GM19468 (cell line): ENCODE results near the gene CRABP2.

Source experiments
- ATAC-seq: cut with Tn5 transposase; IDR thresholded peaks from one replicate; pipeline ENCODE4 v1.9.1; 2021; ENCODE audit warnings: mild to moderate bottlenecking, moderate library complexity, moderate number of reproducible peaks; ENCODE audit not compliant: unreplicated experiment; ENCODE audit errors: extremely low read depth

The CRABP2 gene

DNA sequence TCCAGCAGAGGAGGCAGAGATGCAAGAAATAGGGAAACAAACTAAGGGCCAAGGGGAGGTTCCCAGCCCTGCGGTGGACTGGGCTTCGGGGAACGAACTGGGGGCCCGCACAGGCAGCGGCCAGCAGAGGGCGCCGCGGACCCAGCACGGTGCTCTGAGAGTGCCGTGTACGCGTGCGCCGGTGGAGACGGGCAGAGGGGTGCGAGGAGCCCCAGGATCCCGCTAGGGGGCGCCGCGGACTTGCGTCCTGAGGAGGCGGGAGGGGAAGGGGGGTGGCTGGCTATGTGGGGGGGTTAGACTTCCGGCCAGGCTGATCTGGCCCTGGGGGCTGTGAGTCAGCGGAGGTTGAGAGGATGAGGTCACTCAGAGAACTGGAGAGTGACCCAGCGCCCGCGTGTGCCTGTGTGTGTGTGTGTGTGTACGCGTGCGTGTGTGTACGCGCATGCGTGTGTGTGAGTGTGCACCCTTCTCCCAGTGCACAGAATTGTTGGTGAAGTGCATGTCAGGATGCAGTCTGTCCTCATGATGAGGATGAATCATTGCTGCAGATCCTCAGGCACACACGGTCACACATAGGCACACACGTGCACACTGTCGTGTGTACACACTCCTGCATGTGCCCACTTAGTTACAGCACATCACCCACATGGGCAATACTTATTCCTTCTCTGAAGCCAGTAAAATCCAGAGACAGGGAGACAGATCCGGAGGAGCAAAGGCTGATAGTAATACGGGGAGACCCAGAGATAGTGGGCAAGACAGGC, 45.2 kb downstream of the CRABP2 start:
- ATAC-seq: no peak

DNA sequence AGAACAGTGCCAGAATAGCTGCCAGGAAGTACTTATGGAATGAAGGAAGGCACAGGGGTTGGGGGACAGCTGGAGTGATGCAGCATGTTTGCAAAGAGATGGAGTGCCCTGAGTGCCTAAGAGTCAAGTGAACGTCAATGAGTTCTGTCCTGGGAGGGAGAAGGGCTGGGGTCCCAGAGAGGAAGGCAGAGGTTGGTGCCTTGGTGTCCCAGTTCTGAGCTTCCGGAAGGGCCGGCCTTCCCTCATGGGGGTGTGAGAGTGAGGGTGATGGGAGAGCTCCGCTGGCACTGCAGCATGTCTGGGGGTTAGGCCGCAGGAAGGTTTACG, 45.8 kb downstream of the CRABP2 start:
- ATAC-seq: no peak

DNA sequence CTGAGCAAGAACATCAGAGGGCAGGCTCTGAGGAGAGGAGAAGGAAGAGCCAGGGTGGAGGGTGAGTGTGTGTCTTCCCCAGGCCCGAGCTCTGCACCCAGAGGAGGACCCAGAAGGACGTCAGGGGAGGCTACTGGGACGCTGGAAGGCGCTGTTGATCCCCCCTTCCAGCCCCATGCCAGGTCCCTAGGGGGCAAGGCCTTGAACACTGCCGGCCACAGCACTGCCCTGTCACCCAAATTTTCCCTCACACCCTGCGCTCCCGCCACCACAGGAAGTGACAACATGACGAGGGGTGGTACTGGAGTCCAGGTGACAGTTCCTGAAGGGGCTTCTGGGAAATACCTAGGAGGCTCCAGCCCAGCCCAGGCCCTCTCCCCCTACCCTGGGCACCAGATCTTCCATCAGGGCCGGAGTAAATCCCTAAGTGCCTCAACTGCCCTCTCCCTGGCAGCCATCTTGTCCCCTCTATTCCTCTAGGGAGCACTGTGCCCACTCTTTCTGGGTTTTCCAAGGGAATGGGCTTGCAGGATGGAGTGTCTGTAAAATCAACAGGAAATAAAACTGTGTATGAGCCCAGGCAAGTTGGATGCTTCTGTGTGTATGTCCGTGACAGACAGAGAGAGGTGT, 46.3 kb downstream of the CRABP2 start:
- ATAC-seq: no peak

DNA sequence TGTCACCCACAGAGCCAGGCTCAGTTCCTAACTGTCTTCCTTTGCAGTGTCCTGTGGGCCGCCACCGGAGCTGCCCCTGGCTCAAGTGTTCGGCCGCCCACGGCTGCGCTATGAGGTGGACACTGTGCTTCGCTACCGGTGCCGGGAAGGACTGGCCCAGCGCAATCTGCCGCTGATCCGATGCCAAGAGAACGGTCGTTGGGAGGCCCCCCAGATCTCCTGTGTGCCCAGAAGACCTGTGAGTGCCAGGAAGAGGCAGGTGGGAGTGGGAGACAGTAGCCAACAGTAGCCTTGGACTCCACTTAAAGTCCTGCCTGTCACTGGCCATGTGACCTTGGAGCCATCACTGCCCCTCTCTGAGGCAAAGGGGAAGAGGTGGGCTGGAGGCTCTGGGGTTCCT, 46.9 kb downstream of the CRABP2 start:
- ATAC-seq: no peak

DNA sequence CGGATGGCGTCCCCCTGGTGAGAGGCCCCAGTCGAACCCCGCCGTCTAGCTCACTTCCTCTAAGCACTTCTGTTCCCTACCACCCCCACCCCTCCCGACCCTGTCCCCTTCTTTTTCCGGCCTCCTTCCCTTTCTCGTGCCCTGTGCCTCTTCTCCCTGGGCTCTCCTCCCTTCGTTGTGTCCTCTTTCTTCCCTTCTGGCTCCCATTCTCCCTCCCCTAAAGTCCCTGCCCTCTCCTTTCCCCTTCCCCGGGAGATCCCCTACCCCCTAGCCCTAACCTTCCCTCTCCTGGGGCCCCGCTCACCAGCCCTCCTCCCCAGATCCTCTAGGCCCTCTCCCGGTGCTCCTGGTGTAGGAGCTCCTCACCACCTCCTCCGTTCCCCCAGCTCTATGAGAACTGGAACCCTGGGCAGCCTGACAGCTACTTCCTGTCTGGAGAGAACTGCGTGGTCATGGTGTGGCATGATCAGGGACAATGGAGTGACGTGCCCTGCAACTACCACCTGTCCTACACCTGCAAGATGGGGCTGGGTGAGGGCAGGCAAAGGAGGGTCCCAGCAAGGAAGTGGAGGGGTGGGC, 47.6 kb downstream of the CRABP2 start:
- no peak for ATAC-seq

DNA sequence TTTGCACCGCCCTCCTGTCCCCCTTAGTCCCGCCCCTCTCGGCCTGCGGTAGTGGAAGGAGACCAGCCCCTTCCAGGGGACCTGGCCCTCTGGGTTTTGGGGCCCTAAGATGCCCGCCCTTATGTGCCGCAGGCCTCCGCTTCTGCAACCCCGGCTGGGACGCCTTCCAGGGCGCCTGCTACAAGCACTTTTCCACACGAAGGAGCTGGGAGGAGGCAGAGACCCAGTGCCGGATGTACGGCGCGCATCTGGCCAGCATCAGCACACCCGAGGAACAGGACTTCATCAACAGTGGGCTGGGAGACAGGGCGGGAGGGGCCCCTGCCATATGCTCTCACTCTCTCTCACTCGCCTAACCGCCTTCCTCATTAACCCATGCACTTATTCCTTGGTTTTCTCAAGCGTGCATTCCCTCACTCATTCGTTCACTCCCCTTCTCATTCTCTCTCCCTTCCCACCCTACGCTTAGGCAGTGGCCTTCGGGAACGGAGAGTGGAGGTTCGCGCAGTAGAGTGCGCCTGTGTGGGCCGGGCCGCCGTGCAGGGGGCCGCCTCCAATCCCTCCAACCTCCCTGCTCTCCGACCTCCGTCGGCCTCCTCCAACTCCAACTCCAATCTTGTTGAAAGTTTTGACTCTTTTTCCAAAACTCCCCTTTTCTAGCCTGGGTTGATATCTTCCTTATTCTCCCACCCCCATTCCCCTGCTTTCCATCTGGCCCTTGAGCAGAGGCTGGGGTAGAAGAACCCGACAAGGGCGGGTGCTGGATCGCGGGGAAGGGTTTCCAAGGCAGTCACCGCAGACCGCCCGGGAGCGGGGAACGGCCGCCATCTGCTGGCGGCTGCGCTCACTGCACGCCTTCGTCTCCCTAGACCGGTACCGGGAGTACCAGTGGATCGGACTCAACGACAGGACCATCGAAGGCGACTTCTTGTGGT, 48.3 kb downstream of the CRABP2 start:
- ATAC-seq: no peak

DNA sequence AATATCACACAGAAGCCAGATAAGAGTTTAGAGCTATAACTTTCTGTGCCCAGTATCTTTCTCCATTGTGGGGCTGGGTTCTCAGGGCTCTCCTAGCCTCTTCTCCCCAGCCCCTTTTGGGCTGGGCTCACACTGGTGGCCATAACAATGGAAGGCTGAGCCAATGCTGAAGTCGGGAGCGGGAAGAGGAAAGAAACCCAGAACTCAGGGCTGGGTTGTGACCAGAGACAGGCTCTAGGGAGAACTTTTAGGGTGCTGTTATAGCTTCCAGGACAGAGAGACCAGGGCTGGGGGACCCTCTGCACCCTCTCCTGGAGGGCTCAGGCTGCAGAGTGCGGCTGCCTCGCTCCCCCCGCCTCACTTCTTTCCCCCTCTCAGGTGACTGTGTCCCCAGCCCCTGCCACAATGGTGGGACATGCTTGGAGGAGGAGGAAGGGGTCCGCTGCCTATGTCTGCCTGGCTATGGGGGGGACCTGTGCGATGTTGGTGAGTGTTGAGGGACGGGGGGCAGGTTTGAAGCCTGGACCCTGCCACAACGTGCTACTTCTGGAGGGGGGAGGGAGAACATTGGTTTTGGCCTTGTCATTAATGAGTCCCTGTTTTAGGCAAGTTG, 49.4 kb downstream of the CRABP2 start:
- no peak for ATAC-seq

DNA sequence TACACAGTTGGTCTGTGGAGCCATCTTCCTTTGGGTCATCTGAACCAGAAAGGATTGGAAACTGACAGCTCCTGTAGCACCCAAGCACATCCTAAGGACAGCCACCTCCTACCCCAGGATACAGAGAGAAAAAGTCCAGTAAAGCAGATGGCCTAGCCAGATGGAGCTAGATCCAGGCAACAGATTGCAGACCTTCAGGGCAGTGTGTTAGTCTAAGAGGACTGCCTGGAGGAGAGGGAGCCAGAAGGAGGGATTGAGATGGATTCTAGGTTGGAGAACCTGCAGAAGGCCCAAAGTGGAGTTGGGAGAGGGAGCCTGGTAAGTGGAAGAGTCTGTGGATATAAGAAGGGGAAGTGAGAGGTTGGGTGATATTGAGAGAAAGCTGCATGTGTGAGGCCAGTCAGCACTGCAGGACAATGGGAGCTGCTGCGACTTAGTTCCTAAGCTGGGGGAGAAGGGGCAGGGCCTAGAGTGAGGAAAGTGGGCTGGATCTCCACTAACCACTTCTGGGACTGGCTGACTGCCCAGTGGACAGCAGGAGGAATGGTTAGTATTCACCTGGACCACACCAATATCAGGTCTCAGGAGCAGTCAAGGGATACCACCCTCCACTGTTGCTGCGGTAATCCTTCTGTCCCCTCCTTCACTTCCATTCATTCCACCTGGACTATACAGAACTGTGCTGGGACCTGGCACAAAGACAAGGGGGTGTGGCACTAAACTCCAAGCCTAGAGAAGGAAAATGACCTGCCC, 50.1 kb downstream of the CRABP2 start:
- ATAC-seq: no peak

DNA sequence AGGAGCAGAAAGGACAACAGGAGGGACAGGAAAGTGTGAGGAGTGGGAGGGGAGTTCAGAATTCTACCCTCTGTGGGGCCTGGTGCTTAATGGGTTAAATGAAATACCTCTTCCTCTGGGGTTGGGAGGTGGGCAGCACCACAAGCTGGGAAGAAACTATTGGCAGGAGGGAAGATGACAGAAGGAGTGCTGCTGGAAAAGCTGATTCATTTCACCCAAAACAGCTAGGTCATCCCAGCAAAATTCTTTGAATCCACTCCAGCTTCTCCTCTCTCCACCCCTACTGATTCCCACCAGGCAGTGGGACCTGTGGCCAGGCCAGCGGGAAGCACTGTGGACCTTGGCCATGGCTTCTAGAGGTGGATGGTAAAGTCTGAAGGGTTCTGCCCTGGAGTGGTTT, 50.7 kb downstream of the CRABP2 start:
- no peak for ATAC-seq

DNA sequence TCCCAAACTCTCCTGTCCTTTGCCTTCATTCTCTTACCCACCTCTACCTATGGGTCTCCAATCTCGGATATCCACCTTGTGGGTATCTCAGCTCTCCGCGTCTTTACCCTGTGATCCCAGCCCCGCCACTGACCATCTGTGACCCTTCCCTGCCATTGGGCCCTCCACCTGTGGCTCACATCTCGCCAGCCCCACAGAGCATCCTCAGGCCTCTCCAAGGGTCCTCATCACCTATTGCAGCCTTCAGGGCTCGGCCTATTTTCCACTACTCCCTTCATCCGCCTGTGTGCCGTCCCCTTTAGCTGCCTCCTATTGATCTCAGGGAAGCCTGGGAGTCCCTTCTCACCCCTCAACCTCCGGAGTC, 52.4 kb downstream of the CRABP2 start:
- no peak for ATAC-seq

DNA sequence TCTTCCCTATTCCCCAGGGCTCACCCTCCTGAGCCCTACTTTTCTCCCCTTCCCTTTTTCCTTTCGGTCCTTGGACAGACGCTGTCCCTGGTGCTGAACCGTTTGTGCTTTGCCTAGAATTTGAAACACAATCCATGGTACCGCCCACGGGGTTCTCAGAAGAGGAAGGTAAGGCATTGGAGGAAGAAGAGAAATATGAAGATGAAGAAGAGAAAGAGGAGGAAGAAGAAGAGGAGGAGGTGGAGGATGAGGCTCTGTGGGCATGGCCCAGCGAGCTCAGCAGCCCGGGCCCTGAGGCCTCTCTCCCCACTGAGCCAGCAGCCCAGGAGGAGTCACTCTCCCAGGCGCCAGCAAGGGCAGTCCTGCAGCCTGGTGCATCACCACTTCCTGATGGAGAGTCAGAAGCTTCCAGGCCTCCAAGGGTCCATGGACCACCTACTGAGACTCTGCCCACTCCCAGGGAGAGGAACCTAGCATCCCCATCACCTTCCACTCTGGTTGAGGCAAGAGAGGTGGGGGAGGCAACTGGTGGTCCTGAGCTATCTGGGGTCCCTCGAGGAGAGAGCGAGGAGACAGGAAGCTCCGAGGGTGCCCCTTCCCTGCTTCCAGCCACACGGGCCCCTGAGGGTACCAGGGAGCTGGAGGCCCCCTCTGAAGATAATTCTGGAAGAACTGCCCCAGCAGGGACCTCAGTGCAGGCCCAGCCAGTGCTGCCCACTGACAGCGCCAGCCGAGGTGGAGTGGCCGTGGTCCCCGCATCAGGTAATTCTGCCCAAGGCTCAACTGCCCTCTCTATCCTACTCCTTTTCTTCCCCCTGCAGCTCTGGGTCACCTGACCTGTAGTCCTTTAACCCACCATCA, 53.0 kb downstream of the CRABP2 start:
- ATAC-seq: no peak
